Activated B cell treated with CpG ODN at 0.5 μM for 24 hours (primary cell): ENCODE measurements around the gene EPHA4. TPM values are rescaled to one million over a fixed set of nuclear protein-coding genes. Genes with fewer than 3 reads are reported as not detected.
"Not testable (repeated sequence)": the region's sequence is repeated elsewhere in the genome, so short reads cannot be mapped to it uniquely, and the experiment has no call there.

Experiments used
- ATAC-seq: fragments of 200-7000 bp; cut with Tn5 transposase; one replicate; pipeline ENCODE4 v1.10.0; 2021; ENCODE audit warnings: low read depth, mild to moderate bottlenecking, moderate library complexity
- CTCF ChIA-PET: fragments of 350-600 bp; sonication (Branson Sonifier 250); formaldehyde crosslinking; loops from one replicate; lab custom pipeline; 2021; ENCODE audit warnings: antibody characterized with exemption; lab: Charles Lee
- POLR2A ChIA-PET: fragments of 350-600 bp; sonication (Branson Sonifier 250); formaldehyde crosslinking; loops from one replicate; lab custom pipeline; 2021; ENCODE audit warnings: antibody characterized with exemption; lab: Charles Lee
- DNase-seq: peaks from one replicate; pipeline ENCODE4 v3.0.0; 2022
- H3K27ac Mint-ChIP-seq: one replicate; pipeline ENCODE4 v1.8.0; 2020; ENCODE audit warnings: mixed read lengths
- H3K27me3 Mint-ChIP-seq: one replicate; pipeline ENCODE4 v1.8.0; 2021; ENCODE audit warnings: mixed read lengths
- H3K36me3 Mint-ChIP-seq: one replicate; pipeline ENCODE4 v1.8.0; 2021; ENCODE audit warnings: low read depth, mixed read lengths
- H3K4me1 Mint-ChIP-seq: one replicate; pipeline ENCODE4 v1.8.0; 2021; ENCODE audit warnings: mixed read lengths
- H3K4me3 Mint-ChIP-seq: one replicate; pipeline ENCODE4 v1.8.0; 2020; ENCODE audit warnings: mild to moderate bottlenecking, mixed read lengths
- H3K9me3 Mint-ChIP-seq: one replicate; pipeline ENCODE4 v1.8.0; 2020; ENCODE audit warnings: mixed read lengths
- CTCF ChIP-seq: fragments of 200-600 bp; IDR thresholded peaks from one replicate; pipeline ENCODE4 v1.8.0; 2022; ENCODE audit warnings: antibody characterized with exemption, mild to moderate bottlenecking
- intact Hi-C: fragments of 100-400 bp; cut with micrococcal nuclease; formaldehyde crosslinking; loops from one replicate; pipeline ENCODE4 v1.15.1; 2024
- total RNA-seq: library from RNA; stranded (reverse); gene quantifications from 2 replicates; pipeline ENCODE4 v1.2.3, GENCODE V29; 2022

The EPHA4 gene
- total RNA-seq, 1 donor from 2014 or later = 26.4 TPM

- DNase-seq = no peak
- POLR2A ChIA-PET = interaction anchor here (0.5 to 2.7 kb wide), 6 partner anchors 9 to 52 kb away, joined by 3 to 17 read pairs (median 6); no protein-coding TSS in a partner anchor
- no peak overlapping the region for H3K4me3 Mint-ChIP-seq
- no peak for TF ChIP-seq CTCF
- ATAC-seq = no peak
- CTCF ChIA-PET = interaction anchor here (0.9 to 1.2 kb wide), 2 partner anchors 39 to 54 kb away, joined by 3 read pairs; no protein-coding TSS in a partner anchor
- peaks cover 19% of the 10 kb centered on the region for H3K4me1 Mint-ChIP-seq
- H3K27me3 Mint-ChIP-seq = no peaks in the 10 kb centered on the region
- H3K36me3 Mint-ChIP-seq = no peaks in the 10 kb centered on the region
- no peak overlapping the region for H3K27ac Mint-ChIP-seq
- no peaks in the 10 kb centered on the region for H3K9me3 Mint-ChIP-seq
- intact Hi-C loops = loop anchor here (1.0 kb wide), 1 partner anchor 38 kb away; no protein-coding TSS in a partner anchor
These were observed 54.9 kb downstream of the EPHA4 start for GRCh38 chr2:221517146-221517695.

DNA sequence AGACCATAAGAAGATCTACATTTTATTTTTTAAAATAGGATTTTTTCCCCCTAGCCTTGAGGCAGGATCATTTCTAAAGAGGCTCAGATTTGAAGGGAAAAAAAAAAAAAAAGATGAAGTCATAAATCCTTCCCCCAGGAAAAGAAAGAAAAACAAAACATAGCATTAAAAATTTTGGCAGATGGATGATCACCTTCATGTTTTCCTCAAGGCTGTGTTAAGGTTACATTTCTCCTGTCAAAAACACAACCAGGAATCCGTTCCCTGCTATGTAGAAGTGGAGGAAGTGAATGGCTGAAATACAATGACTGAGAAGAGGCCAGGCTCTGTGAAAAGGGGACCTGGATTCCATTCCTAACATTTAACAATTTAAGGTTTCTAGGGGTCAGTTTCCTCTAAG is 56.2 kb downstream of the EPHA4 start:
- H3K27me3 Mint-ChIP-seq = no peaks in the 10 kb centered on the region
- ChIA-PET POLR2A (no interaction called here), CTCF (no interaction called here)
- intact Hi-C loops = no loop called here
- DNase-seq (no peak), ATAC-seq (no peak)
- peaks cover 3% of the 10 kb centered on the region for H3K9me3 Mint-ChIP-seq
- TF ChIP-seq CTCF = no peak
- H3K4me3 Mint-ChIP-seq = no peak overlapping the region
- H3K27ac Mint-ChIP-seq = no peak overlapping the region
- peaks cover 27% of the 10 kb centered on the region for H3K4me1 Mint-ChIP-seq
- peaks cover 7% of the 10 kb centered on the region for H3K36me3 Mint-ChIP-seq

GRCh38 chr2:221514305-221515040 is 57.6 kb downstream of the EPHA4 start:
- ATAC-seq = no peak
- Mint-ChIP-seq H3K27ac (no peak overlapping the region), H3K27me3 (no peaks in the 10 kb centered on the region), H3K36me3 (peaks cover 9% of the 10 kb centered on the region), H3K4me3 (no peak overlapping the region), H3K9me3 (peaks cover 3% of the 10 kb centered on the region), H3K4me1 (peaks cover 30% of the 10 kb centered on the region)
- POLR2A ChIA-PET = no interaction called here
- DNase-seq = no peak
- CTCF ChIA-PET = no interaction called here
- TF ChIP-seq CTCF = no peak
- intact Hi-C loops = no loop called here

- H3K27me3 Mint-ChIP-seq = no peaks in the 10 kb centered on the region
- intact Hi-C loops = no loop called here
- ChIA-PET POLR2A (interaction anchor here (0.9 kb wide), 1 partner anchor 50 kb away, joined by 3 read pairs; no protein-coding TSS in a partner anchor), CTCF (no interaction called here)
- H3K4me3 Mint-ChIP-seq = no peak overlapping the region
- DNase-seq = no peak
- H3K4me1 Mint-ChIP-seq = peaks cover 30% of the 10 kb centered on the region
- peaks cover 3% of the 10 kb centered on the region for H3K9me3 Mint-ChIP-seq
- peaks cover 9% of the 10 kb centered on the region for H3K36me3 Mint-ChIP-seq
- H3K27ac Mint-ChIP-seq = peak overlapping the region; percentile 54
- TF ChIP-seq CTCF = no peak
- ATAC-seq = no peak
These were observed 58.9 kb downstream of the EPHA4 start for GRCh38 chr2:221513232-221513631.

DNA sequence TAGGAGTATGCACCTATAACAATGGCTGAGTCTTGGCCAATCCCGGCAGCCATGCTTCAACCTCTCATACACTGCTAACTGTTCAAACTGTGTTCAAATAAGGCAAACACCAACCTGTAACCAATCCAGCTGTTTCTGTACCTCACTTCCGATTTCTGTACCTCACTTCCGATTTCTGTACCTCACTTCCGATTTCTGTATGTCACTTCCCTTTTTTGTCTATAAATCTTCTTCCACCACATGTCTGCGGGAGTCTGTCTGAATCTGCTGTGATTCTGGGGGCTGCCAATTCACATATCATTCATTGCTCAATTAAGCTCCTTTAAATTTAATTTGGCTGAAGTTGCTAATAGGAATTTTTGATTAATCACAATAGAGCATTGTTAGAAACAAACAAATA is 60.8 kb downstream of the EPHA4 start:
- intact Hi-C loops = loop anchor here (1.0 kb wide), 1 partner anchor 9 kb away; no protein-coding TSS in a partner anchor
- Mint-ChIP-seq H3K27ac (peak overlapping the region; percentile 81), H3K4me1 (peaks cover 30% of the 10 kb centered on the region), H3K4me3 (peak overlapping the region; percentile 42)
- H3K9me3 Mint-ChIP-seq, POLR2A ChIA-PET, CTCF ChIA-PET, DNase-seq, H3K36me3 Mint-ChIP-seq, H3K27me3 Mint-ChIP-seq: not testable (repeated sequence)
- ATAC-seq = peak; percentile 45
